Chondrocyte (in vitro differentiated cells): ENCODE data around the gene PRSS12. TPM values are rescaled to one million over a fixed set of nuclear protein-coding genes. Genes with fewer than 3 reads are reported as not detected.
A peak's percentile ranks its signal among the peaks of the same experiment; 100 is the strongest.
"Not testable (repeated sequence)": the region's sequence is repeated elsewhere in the genome, so short reads cannot be mapped to it uniquely, and the experiment has no call there.

Source experiments
- DNase-seq: peaks from one replicate; pipeline ENCODE4 v3.0.0; 2021; ENCODE audit warnings: mixed read lengths, low spot score
- H3K27ac Mint-ChIP-seq: one replicate; pipeline ENCODE4 v1.8.0; 2021; ENCODE audit warnings: mild to moderate bottlenecking, moderate library complexity, mixed read lengths; ENCODE audit not compliant: unreplicated experiment
- H3K27me3 Mint-ChIP-seq: 2 replicates; pipeline ENCODE4 v1.8.0; 2021; ENCODE audit warnings: low read depth, mixed read lengths
- H3K36me3 Mint-ChIP-seq: 2 replicates; pipeline ENCODE4 v1.8.0; 2021; ENCODE audit warnings: low read depth, mixed read lengths
- H3K4me1 Mint-ChIP-seq: 2 replicates; pipeline ENCODE4 v1.8.0; 2021; ENCODE audit warnings: low read depth, mild to moderate bottlenecking, mixed read lengths
- H3K4me3 Mint-ChIP-seq: one replicate; pipeline ENCODE4 v1.8.0; 2021; ENCODE audit warnings: mild to moderate bottlenecking, moderate library complexity, mixed read lengths; ENCODE audit not compliant: unreplicated experiment
- H3K9me3 Mint-ChIP-seq: 2 replicates; pipeline ENCODE4 v1.8.0; 2021; ENCODE audit warnings: low read depth, mixed read lengths
- CTCF ChIP-seq: fragments of 200-600 bp; sonication (generic); IDR thresholded peaks from 2 replicates; pipeline ENCODE4 v1.5.0; 2021; ENCODE audit warnings: antibody characterized with exemption, mild to moderate bottlenecking, moderate library complexity
- total RNA-seq: library from RNA; stranded (reverse); gene quantifications from 3 replicates; pipeline ENCODE4 v1.2.1, GENCODE V29; 2021

Gene PRSS12
- total RNA-seq, 1 donor from 2014 or later: 15.3 TPM

GRCh38 chr4:118271788-118272187, 81.0 kb downstream of the PRSS12 start:
- H3K4me1 Mint-ChIP-seq: peaks cover 3% of the 10 kb centered on the region
- peaks cover 1% of the 10 kb centered on the region for H3K27me3 Mint-ChIP-seq
- no peaks in the 10 kb centered on the region for H3K9me3 Mint-ChIP-seq
- no peak for TF ChIP-seq CTCF
- no peak overlapping the region for H3K4me3 Mint-ChIP-seq
- H3K36me3 Mint-ChIP-seq: no peaks in the 10 kb centered on the region
- DNase-seq: no peak
- no peak overlapping the region for H3K27ac Mint-ChIP-seq

- peaks cover 1% of the 10 kb centered on the region for H3K27me3 Mint-ChIP-seq
- H3K36me3 Mint-ChIP-seq: no peaks in the 10 kb centered on the region
- H3K27ac Mint-ChIP-seq: no peak overlapping the region
- no peak for DNase-seq
- peaks cover 3% of the 10 kb centered on the region for H3K4me1 Mint-ChIP-seq
- H3K9me3 Mint-ChIP-seq: no peaks in the 10 kb centered on the region
- TF ChIP-seq CTCF: peak; percentile 94
- H3K4me3 Mint-ChIP-seq: no peak overlapping the region
Observed at GRCh38 chr4:118270492-118270891, 82.3 kb downstream of the PRSS12 start.

GRCh38 chr4:118268780-118269179, 84.0 kb downstream of the PRSS12 start:
- H3K9me3 Mint-ChIP-seq: no peaks in the 10 kb centered on the region
- peaks cover 1% of the 10 kb centered on the region for H3K27me3 Mint-ChIP-seq
- no peak for TF ChIP-seq CTCF
- H3K4me1 Mint-ChIP-seq: peaks cover 3% of the 10 kb centered on the region
- H3K4me3 Mint-ChIP-seq: no peak overlapping the region
- H3K27ac Mint-ChIP-seq: no peak overlapping the region
- no peak for DNase-seq
- no peaks in the 10 kb centered on the region for H3K36me3 Mint-ChIP-seq

GRCh38 chr4:118266145-118266496, 86.7 kb downstream of the PRSS12 start:
- DNase-seq, H3K4me3 Mint-ChIP-seq, H3K4me1 Mint-ChIP-seq, H3K9me3 Mint-ChIP-seq, H3K27ac Mint-ChIP-seq, H3K36me3 Mint-ChIP-seq, H3K27me3 Mint-ChIP-seq: not testable (repeated sequence)

- no peak for DNase-seq
- Mint-ChIP-seq H3K27ac (no peak overlapping the region), H3K9me3 (no peaks in the 10 kb centered on the region), H3K27me3 (peaks cover 3% of the 10 kb centered on the region), H3K4me3 (no peak overlapping the region), H3K36me3 (no peaks in the 10 kb centered on the region), H3K4me1 (peaks cover 1% of the 10 kb centered on the region)
- no peak for TF ChIP-seq CTCF
Observed at GRCh38 chr4:118265312-118266144, 87.3 kb downstream of the PRSS12 start.

GRCh38 chr4:118264096-118264495, 88.7 kb downstream of the PRSS12 start:
- H3K27me3 Mint-ChIP-seq: peaks cover 2% of the 10 kb centered on the region
- no peak overlapping the region for H3K27ac Mint-ChIP-seq
- TF ChIP-seq CTCF: no peak
- DNase-seq: no peak
- H3K4me3 Mint-ChIP-seq: no peak overlapping the region
- H3K4me1 Mint-ChIP-seq: no peaks in the 10 kb centered on the region
- H3K9me3 Mint-ChIP-seq: no peaks in the 10 kb centered on the region
- H3K36me3 Mint-ChIP-seq: no peaks in the 10 kb centered on the region
